Right lobe of liver (tissue), 4 donors: ENCODE results near the gene CEP112.

ENCODE experiments used
- POLR2A ChIP-seq: fragments of 450-650 bp; IDR thresholded peaks from one replicate; pipeline ENCODE4 v1.6.1; 2017; ENCODE audit warnings: antibody characterized with exemption, mild to moderate bottlenecking
- TF ChIP-seq, protein P1 (sequence below), 4 donors: fragments of 200-600 bp in 3 of 4; fragments of 450-650 bp in 1 of 4; IDR thresholded peaks; one replicate each; pipeline versions ENCODE4 v1.5.1 to v1.8.0; 2016 to 2022; ENCODE audit warnings: antibody characterized with exemption in 4 of 4, mild to moderate bottlenecking in 2 of 4
- donor health status: DM: no; HTN: no; CAD: no.
- donor health status: DM: no; HTN: no; CAD: no.
- donor health status: DM: no; HTN: yes; CAD: no.

DNA sequence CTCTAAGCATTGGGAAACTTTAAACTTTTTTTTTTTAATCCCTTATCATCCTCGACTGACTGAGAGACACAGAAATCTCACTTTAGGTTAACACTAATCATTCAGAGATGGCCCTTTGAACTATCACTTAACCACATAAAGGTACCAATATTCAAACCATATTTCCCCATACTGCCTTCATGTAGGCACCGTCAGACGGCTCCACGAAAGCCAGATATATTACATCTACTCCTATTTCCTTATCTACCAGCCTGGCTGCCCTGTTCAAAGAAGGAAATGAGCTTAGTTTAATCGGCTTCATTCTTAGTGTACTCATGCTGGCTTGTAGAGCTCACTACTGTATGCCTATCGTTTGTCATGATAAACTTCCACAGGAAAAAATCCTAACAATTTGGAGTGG is 270.9 kb downstream of the CEP112 start:
- TF ChIP-seq, protein P1, sequence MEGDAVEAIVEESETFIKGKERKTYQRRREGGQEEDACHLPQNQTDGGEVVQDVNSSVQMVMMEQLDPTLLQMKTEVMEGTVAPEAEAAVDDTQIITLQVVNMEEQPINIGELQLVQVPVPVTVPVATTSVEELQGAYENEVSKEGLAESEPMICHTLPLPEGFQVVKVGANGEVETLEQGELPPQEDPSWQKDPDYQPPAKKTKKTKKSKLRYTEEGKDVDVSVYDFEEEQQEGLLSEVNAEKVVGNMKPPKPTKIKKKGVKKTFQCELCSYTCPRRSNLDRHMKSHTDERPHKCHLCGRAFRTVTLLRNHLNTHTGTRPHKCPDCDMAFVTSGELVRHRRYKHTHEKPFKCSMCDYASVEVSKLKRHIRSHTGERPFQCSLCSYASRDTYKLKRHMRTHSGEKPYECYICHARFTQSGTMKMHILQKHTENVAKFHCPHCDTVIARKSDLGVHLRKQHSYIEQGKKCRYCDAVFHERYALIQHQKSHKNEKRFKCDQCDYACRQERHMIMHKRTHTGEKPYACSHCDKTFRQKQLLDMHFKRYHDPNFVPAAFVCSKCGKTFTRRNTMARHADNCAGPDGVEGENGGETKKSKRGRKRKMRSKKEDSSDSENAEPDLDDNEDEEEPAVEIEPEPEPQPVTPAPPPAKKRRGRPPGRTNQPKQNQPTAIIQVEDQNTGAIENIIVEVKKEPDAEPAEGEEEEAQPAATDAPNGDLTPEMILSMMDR (IDR thresholded peaks at IDR 0.05), result no peak
- TF ChIP-seq POLR2A, result no peak
